HG02571 (cell line): ENCODE data around the gene CELA2A.
"Not testable (repeated sequence)": the region's sequence is repeated elsewhere in the genome, so short reads cannot be mapped to it uniquely, and the experiment has no call there.

ENCODE experiments used
- ATAC-seq: cut with Tn5 transposase; IDR thresholded peaks from one replicate; pipeline ENCODE4 v1.9.1; 2021; ENCODE audit warnings: mild to moderate bottlenecking, moderate library complexity; ENCODE audit not compliant: unreplicated experiment

CELA2A gene

GRCh38 chr1:15466955-15467625 is 10.6 kb downstream of the CELA2A start:
- not testable (repeated sequence) for ATAC-seq

GRCh38 chr1:15468145-15468544 is 11.6 kb downstream of the CELA2A start:
- ATAC-seq = no peak

GRCh38 chr1:15469361-15469760 is 12.8 kb downstream of the CELA2A start:
- no peak for ATAC-seq

- ATAC-seq = not testable (repeated sequence)
These were observed 13.4 kb downstream of the CELA2A start for GRCh38 chr1:15469821-15470448.

GRCh38 chr1:15471067-15471466 is 14.5 kb downstream of the CELA2A start:
- ATAC-seq = not testable (repeated sequence)

DNA sequence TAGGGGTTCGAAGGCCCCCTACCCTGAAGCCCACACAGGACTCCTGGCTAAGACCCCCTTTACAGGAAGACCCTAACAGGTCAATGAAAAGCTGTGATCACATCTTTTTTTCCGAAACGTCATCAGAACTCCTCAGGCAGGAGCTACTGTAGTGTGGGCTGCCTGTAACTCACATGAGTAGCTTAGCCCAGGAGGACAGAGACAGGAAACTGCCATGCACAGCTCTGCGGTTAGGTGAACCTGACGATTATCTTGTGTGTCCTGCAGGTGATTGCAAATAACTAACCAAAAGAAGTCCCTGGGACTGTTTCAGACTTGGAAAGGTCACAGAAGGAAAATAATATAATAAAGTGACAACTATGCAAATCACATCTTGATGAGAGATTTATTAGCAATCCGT is 15.2 kb downstream of the CELA2A start:
- not testable (repeated sequence) for ATAC-seq

GRCh38 chr1:15472587-15472986 is 16.1 kb downstream of the CELA2A start:
- no peak for ATAC-seq

DNA sequence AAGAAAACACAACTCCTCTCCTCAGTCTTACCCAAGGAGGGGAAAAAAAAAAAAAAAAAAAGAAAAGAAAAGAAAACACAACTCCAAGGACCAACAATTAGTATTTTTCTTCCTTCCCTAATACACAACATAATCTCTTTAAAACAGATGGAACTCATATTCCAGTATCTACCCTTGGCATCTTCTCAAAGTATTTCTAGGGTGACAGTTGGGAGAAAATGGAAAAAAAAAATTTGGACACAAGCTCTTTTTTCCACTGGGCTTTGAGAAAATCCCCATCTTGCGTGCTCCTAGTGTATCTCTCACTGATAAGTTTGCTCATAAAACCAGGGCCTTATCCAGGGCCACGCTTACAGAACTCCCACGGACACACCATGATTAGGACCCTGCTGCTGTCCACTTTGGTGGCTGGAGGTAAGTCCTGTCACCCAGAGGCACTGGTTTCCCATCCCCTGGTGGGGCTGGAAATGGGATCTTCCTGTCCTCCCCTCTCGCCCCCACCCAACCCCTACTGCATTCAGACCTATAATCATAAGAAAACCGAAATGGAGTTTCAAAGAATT is 19.3 kb downstream of the CELA2A start, which contains the start of gene CELA2B:
Gene CELA2B, plus strand, starts transcription at position 353 of the 563 bp plus-strand sequence. Its CDS starts 22 bp downstream, at position 375.
- no peak for ATAC-seq

- ATAC-seq = no peak
These were observed 20.4 kb downstream of the CELA2A start for GRCh38 chr1:15476927-15477326.

DNA sequence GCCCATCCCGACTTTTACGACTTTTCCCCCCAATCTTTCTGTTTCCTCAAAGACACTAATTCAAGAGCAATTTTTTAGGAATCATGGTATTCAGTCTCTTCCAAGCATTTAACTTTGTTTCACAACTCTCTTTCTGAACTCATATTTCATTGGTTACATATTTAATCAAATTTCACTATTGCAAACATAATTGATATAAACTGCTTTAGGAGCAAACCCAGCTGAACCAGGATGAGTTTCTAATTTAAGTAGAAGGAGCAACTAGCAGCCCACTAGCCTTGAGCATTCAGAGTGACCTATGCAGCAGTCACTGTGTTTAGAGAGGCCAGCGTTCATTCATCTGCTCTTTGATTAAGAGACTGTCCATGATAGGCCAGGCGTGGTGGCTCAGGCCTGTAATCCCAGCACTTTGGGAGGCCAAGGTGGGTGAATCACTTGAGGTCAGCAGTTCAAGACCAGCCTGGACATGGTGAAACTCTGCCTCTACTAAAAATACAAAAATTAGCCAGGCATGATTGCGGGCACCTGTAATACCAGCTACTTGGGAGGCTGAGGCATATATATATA is 21.2 kb downstream of the CELA2A start:
- ATAC-seq = no peak

DNA sequence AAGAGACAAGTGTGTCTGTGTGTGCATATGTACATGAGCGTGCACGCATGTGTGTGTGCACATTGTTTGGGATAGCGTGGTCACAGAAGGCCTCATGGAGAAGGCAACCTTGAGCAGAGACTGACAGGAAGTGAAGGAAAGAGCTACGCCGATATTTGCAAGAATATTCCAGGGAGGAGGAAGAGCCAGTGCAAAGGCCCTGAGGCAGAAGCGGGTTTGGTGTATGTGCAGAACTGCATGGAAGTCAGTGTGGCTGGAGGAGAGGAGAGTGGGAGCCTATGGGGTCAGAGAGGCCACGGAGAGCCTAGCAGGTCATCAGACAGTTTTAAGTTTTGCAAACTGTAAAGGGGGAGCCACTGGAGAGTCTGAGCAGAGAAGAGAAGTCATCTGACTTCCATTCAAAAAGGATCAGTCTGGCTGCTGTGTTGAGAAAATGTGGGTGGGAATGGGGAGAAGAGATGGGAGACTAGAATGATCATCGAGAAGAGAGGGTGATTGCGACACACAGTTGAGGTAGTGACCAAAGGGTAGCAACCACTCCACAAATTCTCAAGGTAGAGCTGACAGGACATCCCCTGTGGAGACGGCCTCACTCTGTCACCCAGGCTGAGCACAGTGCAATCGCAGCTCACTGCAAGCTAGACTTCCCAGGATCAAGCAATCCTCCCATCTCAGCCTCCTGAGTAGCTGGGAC is 23.3 kb downstream of the CELA2A start:
- no peak for ATAC-seq

- ATAC-seq = not testable (repeated sequence)
These were observed 25.9 kb downstream of the CELA2A start for GRCh38 chr1:15482455-15482854.

DNA sequence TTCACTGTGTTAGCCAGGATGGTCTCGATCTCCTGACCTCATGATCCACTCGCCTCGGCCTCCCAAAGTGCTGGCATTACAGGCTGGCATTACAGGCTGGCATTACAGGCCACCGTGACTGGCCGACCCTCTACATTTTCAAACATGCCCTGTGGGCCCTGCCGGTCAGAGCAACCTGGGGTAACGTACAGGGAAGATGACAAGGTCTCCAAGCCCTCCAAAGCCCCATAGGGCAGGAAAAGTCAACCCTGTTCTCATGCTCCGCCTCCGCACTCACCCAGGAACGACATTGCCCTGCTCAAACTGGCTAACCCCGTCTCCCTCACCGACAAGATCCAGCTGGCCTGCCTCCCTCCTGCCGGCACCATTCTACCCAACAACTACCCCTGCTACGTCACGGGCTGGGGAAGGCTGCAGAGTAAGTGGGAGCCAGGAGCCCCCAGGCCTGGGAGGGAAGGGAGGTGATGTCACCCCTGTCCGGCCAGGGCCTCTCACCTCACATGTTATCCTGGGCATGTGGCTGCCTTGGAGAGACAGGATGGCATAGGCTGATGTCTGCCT is 26.5 kb downstream of the CELA2A start:
- not testable (repeated sequence) for ATAC-seq

GRCh38 chr1:15483971-15484370 is 27.4 kb downstream of the CELA2A start:
- no peak for ATAC-seq

- not testable (repeated sequence) for ATAC-seq
These were observed 27.9 kb downstream of the CELA2A start for GRCh38 chr1:15484443-15484842.

DNA sequence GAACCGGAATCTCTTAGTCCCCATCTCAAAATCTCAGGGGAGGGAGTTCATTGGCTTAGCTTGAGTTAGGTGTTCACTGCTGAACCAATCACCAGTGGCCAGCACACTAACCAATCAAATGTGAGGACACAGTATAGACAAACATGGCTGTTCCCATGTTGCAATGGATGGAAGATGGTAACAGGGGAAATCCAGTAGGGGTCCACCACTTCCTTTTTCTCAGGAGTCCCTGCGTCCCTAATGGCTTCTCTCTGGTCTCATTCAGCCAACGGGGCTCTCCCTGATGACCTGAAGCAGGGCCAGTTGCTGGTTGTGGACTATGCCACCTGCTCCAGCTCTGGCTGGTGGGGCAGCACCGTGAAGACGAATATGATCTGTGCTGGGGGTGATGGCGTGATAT is 29.1 kb downstream of the CELA2A start:
- ATAC-seq = no peak

DNA sequence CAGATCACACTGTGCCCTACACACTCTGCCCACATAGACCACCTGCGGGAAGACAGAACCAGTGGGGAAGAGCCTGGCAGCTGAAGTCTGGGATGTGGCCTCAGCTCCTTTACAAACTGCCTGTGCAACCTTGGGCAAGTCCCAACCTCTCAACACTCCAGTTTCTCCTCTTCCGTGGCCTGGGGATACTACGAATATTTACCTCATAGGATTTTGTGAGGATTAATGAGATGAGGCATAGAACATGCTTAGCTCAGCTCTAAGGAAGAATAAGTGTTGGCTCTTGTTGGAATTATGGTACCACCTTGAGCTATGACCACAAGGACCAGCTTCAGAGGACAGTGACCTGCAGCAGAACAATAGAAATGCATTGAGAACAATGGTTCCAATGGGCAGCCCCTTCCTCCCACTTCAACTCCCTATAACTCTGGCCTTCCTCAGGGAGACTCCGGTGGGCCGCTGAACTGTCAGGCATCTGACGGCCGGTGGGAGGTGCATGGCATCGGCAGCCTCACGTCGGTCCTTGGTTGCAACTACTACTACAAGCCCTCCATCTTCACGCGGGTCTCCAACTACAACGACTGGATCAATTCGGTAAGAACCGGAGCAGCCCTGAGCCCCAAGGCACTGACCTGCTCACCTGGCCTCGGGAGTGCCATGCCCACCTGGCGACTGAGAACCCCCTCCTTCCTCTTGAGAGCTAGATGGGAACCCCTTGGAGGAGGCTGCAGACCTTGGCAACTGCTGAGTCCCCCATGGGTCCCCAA is 30.5 kb downstream of the CELA2A start:
- not testable (repeated sequence) for ATAC-seq

GRCh38 chr1:15488371-15488770 is 31.8 kb downstream of the CELA2A start:
- ATAC-seq = no peak

DNA sequence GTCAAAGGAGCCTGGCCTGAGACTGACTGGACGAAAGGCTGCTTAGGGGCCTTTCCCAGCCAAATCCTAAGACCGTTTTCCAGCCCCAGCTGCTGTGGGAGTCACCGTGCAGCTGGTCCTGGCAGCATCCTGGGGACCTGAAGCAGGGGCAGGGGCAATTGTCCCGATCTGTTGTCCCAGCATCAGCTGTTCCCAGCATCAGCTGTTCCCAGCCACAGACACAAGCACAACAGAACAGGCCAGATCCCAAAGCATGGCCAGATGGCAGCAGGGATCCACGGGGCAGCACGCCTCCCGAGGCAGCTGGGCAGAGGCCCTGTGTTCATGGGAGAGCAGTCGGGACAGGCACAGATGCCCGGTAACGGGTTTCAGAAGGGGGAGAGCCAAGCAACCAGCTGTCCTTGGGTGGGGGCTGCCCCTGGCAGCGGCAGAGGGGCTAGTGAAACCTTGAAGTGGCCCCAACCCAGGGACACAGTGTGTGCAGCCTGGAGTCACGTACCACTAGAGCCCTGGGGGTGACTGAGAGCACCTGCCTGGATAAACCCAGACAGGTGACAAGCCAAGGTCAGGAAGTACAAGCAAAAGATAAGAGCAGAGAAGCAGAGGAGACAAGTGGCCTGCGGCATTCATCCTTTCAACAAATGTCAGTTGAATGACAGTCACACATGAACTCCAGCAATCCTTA is 32.7 kb downstream of the CELA2A start:
- no peak for ATAC-seq

- ATAC-seq = not testable (repeated sequence)
These were observed 34.5 kb downstream of the CELA2A start for GRCh38 chr1:15491010-15491409.
